HG03066 (cell line): Measurements from ENCODE around the gene ANO2.

Experiments
- ATAC-seq: cut with Tn5 transposase; IDR thresholded peaks from one replicate; pipeline ENCODE4 v1.9.1; 2021; ENCODE audit warnings: low read depth; ENCODE audit not compliant: unreplicated experiment

ANO2 gene

GRCh38 chr12:5945071-5946008 lies at the start of gene ANO2:
ANO2 (minus strand) TSS chr12:5945259; CDS start chr12:5945217, 42 bp downstream.
- no peak for ATAC-seq

GRCh38 chr12:5989621-5990020 lies 44.6 kb upstream of the ANO2 start:
- no peak for ATAC-seq

GRCh38 chr12:5988659-5989116 lies 43.6 kb upstream of the ANO2 start:
- ATAC-seq: no peak

GRCh38 chr12:5988088-5988487 lies 43.0 kb upstream of the ANO2 start:
- no peak for ATAC-seq

- no peak for ATAC-seq
These were observed 42.5 kb upstream of the ANO2 start for GRCh38 chr12:5987573-5987972.

- ATAC-seq: no peak
These were observed 40.4 kb upstream of the ANO2 start for GRCh38 chr12:5985471-5985870.

- ATAC-seq: no peak
These were observed 39.8 kb upstream of the ANO2 start for GRCh38 chr12:5984873-5985272.

GRCh38 chr12:5982106-5982505 lies 37.0 kb upstream of the ANO2 start:
- no peak for ATAC-seq

GRCh38 chr12:5977556-5977955 lies 32.5 kb upstream of the ANO2 start:
- ATAC-seq: no peak

- ATAC-seq: no peak
These were observed 31.7 kb upstream of the ANO2 start for GRCh38 chr12:5976711-5977110.

GRCh38 chr12:5976196-5976595 lies 31.1 kb upstream of the ANO2 start:
- ATAC-seq: no peak

GRCh38 chr12:5973461-5974115 lies 28.5 kb upstream of the ANO2 start:
- ATAC-seq: no peak

GRCh38 chr12:5972387-5972786 lies 27.3 kb upstream of the ANO2 start:
- ATAC-seq: no peak

GRCh38 chr12:5971194-5971850 lies 26.3 kb upstream of the ANO2 start:
- ATAC-seq: no peak

- ATAC-seq: no peak
These were observed 25.1 kb upstream of the ANO2 start for GRCh38 chr12:5969974-5970690.

GRCh38 chr12:5969156-5969973 lies 24.3 kb upstream of the ANO2 start:
- ATAC-seq: no peak

GRCh38 chr12:5967645-5968415 lies 22.8 kb upstream of the ANO2 start:
- no peak for ATAC-seq

- no peak for ATAC-seq
These were observed 21.5 kb upstream of the ANO2 start for GRCh38 chr12:5966486-5967095.

GRCh38 chr12:5965950-5966383 lies 20.9 kb upstream of the ANO2 start:
- ATAC-seq: no peak
